ENCODE results near the gene STK11.
A peak's percentile ranks its signal among the peaks of the same experiment; 100 is the strongest.

Gene STK11, protein sequence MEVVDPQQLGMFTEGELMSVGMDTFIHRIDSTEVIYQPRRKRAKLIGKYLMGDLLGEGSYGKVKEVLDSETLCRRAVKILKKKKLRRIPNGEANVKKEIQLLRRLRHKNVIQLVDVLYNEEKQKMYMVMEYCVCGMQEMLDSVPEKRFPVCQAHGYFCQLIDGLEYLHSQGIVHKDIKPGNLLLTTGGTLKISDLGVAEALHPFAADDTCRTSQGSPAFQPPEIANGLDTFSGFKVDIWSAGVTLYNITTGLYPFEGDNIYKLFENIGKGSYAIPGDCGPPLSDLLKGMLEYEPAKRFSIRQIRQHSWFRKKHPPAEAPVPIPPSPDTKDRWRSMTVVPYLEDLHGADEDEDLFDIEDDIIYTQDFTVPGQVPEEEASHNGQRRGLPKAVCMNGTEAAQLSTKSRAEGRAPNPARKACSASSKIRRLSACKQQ

DNA sequence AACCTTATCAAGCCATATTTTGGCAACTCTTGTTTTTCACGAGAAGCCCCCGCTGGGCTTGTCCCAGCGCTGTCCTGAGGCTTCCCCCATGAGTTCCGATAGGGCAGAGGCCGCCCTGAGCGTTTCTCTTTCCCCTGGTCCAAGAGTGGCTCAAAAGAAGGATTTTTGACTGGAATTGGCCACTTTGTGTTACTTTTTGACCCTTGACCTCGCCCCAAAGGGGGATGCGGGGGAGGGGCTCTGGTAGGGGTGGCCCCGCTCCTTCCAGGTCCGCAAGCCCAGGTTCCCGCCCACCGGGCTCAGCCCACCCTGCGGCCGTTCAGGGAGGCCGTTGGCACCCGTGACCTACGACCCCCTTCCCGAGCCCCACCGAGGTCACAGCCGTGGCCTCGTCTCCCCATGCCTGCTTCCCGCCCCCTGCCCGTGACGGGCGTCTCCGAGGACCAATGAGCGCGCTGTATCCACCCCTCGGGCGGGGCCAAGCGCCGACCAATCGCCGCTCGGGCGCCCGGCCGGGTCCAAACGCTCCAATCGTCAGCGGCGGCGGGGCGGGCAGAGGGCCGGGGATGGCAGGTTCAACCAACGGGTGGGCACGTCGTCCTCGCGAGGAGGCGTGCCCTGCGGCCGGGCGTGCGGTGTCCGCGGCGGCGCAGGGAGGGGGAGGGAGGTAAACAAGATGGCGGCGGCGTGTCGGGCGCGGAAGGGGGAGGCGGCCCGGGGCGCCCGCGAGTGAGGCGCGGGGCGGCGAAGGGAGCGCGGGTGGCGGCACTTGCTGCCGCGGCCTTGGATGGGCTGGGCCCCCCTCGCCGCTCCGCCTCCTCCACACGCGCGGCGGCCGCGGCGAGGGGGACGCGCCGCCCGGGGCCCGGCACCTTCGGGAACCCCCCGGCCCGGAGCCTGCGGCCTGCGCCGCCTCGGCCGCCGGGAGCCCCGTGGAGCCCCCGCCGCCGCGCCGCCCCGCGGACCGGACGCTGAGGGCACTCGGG is at the start of gene STK11:
STK11 (plus strand) TSS at position 665 of the 986 bp plus-strand sequence. CDS start 1,136 bp downstream, outside the sequence.
- DNase-seq = peak; percentile 96 to 98

DNA sequence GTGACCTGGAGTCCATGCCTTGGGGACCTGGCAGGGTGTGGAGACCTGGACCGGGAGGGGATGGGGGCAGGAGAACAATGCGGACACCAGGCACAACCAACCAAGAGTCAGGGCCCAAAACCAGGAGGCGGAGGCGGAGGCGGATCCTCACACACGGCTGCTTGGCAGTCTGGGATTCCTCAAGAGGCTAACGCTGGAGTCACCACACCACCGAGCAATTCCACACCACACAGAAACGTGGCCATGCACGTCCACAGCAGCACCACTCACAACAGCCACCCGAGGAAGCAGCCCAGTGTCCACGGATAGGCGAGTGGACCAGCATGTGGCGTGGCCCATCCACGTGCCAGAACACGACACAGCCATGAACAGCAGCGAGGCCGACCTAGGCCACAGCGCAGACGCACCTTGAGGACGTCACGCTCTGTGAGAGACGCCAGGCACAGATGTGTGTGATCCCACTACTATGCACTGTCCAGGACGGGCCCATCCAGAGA is 49.2 kb upstream of the STK11 start:
- no peak for DNase-seq

DNA sequence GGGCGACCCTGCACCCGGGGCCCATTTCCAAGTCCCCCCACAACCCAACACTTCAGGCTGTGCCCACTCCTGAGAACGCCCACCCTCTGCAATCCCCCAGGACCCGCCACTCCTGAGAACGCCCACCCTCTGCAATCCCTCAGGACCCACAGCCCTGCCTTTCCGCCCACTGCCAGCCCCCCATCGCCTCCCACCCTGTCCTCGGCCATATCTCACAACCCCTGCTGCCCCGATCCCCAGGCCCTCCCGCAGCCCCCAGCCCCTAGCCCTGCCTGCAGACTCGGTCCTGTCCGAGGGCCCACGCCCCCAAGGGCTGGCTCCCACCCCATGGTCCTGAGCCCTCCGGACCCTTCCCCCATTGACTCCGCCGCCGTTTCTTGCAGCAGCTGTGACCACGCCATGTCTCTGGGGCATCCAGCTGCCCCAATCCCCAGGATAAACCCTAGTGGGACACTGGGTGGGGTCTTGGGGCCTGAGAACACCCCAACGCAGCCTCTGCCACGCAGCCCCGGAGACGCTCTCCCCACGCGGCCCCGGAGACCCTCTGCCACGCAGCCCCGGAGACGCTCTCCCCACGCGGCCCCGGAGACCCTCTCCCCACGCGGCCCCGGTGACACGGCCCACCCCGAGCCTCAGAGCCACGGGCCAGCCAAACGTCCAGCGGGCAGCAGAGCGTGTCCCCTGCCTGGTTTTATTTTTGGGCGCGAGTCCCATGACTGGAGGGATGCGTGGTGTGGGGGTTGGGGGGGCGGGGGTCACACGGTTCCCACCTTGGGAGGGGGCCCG is 48.6 kb upstream of the STK11 start:
- no peak for DNase-seq

DNA sequence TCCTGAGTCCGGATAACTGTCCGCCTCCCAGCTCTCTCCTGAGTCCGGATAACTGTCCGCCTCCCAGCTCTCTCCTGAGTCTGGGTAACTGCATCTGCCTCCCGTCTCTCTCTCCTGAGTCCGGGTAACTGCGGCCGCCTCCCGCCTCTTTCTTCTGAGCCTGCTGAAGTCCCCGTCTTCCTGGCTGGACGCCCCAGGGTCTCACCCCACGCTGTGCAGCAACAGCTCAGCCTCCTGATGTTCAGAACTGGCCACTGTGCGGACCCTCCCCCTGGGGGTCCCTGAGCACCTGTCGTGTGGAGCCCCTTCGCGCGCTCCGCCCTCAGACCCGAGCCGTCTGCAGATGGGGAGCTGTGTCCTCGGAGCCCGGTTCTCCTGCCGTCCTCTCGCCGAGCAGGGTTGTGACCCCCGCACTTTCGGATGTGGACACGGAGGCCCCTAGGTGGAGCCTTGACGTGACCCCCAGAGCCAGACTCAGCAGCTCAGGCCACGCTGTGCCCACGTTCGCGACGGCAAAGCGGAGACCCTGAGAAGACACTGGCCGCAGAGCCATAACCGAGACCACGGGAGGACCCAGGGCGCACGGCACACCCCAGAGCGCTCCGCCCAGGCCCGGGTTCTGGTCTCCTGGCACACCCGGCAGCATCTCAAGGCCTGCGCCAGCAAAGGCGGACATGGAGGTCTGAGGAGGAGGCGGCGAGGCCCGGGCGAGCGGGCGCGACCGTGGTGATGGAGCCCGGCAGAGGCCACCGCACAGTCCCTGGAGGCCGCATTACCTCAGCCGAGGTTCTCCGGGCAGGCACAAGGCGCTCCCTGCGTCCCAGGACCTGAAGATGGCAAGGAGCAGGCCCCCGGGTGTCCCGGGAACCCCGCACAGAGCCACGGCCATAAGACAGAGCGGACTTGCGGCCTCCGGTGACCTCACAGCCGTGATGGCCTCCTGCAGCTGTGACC is 47.4 kb upstream of the STK11 start:
- no peak for DNase-seq

DNA sequence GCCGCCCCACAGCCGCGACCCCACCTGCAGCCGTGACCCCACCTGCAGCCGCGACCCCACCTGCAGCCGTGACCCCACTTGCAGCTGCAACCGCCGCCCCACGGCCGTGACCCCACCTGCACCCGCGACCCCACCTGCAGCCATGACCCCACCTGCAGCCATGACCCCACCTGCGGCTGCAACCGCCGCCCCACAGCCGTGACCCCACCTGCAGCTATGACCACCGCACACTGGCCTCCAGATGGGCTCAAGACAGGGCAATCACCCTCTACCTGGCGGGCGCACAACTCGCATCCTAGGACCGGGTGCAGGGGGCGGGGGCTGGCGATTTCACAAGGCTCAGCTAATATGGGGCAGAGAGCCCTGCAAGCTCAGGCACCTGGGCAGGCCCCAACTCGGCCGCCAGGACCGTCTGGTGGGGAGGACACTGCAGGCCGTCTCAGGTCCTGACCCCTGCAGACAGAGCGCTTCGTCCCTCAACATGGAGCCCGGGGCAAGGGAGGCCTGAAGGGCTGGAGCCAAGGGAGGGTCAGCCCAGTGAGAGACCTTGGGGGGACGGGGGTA is 46.6 kb upstream of the STK11 start:
- DNase-seq = no peak

DNA sequence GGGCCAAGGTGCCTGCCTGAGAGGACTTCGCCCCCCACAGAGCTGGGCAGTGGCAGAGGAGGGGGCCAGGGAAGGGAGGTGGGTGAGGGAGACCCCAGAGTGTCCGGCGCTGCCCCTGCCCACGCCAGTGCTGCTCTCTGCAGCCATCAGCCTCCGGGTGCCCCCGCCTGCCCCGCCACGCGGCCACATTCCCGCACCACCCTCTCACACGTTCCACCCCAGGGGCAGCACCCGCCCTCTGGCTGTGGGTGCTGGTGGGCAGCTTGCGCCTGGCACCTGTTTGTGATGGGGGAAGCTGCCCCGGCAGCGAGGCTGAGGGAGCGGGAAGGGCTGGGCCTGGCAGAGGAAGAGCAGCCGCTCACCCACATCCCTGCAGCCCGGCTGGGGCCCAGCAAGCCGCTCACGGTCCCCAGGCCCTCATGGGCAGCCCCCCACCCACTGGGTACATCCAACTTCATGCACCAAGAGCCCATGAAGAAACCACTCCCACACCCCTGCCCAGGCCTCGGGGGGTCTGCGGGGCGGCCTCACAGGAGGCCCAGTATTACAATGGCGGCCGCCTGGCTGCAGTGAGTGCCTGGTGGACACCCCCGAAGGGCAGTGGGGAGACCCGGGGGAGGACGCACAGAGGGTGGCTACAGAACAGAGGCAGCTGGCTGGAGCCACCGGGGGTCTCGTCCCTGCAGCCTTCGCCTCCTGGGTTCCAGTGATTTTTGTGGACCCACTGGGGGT is 45.5 kb upstream of the STK11 start:
- no peak for DNase-seq

DNA sequence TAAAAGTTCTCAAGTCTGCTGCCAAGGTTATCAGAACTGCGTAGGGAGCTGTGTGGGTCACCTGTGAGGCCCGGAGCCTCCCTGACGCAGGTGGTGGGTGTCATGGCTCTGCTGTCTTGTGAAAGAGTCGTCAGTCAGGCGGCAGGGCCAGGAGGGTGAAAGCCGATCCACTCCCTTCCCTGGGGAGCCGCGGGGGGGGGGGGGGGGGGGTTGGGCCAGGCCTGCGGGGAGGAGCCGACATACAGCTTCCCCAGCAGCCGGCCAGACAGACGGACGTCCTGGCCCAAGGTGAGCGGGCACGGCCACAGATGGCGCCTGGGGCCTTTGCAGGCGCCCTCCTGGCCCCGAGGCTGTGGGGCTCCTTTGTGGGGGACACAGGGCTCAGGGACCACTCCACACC is 43.9 kb upstream of the STK11 start:
- no peak for DNase-seq

DNA sequence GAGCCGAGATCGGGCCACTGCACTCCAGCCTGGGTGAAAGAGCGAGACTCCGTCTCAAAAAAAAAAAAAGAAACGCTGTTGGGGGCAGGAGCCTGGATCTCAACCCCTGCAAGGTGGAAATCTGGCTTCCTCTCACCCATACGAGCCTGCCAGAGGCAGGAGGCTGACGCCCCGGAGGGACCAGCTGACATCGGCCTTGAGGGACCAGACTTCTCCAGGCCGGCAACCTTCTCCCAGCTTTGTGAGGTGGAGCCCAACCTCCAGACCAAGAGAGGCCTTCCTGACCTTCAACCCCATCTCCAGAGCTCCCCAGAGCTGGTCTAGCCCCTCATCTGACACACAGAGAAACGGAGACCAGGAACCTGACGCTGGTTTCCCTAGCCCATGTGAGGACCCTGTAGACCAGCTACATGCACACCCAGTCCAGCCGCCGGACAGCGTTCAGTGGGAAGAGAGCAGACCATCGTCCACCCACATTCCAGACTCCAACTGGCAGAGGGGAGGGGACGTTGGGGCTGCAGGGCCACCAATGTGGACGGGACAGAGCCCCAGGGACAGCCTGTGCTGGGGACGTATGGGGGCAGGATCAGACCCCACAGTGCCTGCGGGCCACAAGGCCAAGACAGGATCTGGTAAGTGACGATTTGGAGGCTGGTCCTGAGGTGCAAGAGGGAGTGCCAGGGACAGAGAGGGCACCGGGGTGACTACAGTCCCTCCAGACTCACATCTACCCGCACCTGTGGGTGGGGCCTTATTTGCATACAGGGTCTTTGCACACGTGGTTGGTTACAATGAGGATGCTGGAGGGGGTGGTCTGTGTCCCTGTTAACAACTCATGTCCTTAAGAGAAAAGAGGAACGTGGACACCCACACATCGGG is 42.9 kb upstream of the STK11 start:
- DNase-seq = no peak

DNA sequence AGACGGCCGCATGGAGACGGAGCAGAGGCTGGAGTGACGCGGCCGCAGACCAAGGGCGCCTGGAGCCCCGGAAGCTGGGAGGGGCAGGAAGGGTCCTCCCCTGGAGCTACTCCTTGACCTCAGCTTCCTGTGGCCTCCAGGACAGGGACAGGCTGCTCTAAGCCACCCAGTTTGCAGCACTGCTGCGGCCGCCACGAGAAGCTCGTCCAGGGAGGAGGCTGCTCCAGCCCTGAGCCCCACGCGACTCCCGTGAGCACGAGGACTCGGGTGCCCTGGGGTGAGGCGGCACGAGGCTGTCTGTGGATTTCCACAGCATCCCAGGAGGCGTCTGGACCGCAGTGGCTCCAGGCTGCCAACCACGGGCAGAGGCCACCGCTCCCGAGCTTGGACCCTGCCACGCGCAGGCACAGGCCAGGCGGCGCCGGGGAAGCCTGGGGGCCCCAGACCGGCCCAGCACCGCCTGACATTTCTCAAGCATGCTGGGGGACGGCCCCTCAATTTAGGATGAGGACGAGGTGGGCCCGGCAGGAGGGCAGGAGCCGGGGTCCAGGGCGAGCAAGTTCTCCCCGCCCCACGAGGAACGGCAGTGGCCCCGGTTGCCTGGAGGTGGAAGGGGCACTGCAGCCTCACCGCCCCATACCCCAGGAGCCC is 42.2 kb upstream of the STK11 start:
- no peak for DNase-seq

DNA sequence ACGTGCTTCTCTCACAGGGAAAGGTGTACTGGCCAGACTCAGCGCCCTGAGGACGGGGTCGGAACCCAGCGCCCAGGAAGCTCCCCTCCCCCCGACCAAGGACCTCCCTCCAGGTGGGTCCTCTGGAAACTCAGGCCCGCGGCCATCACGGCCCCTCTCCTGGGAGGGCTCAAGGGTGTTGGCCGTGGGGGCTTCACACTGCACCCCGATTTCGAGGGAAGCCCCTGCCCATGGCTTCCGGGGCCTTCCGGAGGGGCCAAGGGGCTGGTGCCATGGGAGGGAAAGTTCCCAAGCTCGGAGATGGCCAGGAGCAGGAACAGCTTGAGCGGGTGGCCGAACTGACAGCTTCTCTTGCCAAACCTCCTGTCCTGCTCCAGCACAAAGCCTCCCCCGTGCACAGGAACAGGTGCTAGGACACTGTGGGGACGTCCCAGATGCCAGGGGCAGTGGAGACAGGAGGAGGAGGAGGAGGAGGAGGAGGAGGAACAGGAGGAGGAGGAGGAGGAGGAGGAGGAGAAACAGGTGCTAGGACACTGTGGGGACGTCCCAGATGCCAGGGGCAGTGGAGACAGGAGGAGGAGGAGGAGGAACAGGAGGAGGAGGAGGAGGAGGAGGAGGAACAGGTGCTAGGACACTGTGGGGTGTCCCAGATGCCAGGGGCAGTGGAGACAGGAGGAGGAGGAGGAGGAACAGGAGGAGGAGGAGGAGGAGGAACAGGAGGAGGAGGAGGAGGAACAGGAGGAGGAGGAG is 41.5 kb upstream of the STK11 start:
- DNase-seq = no peak

DNA sequence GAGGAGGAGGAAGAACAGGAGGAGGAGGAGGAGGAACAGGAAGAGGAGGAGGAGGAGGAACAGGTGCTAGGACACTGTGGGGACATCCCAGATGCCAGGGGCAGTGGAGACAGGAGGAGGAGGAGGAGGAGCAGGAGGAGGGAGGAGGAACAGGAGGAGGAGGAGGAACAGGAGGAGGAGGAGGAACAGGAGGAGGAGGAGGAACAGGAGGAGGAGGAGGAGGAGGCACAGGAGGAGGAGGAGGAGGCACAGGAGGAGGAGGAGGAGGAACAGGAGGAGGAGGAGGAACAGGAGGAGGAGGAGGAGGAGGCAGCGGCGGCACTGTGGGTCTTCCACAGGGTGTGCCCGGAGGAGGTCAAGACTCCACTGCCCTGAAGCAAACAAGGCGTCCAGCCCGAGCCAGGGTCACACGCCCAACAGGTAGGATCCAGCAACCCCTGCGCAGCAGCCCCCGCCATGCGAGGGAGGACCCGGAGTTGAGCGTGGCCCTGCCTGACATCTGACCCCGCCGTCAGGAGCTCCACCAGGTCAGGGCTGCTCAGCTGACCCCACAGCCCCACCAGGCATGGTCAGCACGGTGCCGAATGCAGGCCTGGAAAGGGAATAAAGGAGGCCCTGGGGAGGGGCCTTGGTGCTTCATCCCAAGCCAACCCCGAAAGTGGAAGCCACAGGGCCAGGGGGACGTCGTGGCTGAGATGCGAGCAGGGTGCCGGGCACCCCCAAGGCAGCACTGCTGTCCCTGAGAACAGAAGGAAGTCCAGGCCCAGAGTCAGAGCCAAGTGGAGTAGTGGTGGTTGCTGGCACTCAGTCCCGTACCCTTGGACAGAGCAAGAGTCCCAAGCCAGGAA is 40.7 kb upstream of the STK11 start:
- DNase-seq = no peak

DNA sequence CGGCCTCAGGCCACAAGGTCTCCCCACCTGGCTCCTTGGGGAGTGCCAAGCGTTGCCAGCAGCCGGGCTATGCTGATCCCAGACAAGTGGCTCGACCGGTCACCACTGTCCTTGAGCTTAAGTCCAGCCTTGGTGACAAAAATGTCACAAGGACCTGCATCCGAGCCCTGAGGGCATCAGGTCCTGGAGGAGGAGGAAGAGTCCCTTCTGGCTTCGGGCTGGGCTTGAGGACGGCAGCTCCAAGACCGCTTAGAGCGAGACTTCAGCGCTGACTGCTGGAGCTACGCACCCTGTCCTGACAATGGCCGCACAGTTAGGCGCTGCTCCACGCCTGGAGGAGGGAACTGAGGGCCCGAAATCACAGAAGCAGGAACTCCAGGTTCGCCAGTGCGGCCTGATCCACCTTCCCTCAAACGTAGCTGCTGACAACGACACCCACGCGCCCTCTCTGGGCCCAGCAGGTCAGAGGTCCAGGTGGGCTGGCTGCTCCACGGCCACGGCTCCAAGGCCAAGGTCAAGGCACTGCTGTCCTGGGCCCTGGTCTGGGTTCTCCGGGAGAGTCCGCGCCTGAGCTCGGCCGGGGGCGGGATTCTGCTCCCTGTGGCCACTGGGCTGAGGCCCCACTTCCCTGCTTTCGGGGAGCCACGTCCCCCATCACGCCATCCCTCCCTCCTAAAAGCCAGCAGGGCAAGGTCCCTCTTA is 38.6 kb upstream of the STK11 start:
- DNase-seq = no peak

DNA sequence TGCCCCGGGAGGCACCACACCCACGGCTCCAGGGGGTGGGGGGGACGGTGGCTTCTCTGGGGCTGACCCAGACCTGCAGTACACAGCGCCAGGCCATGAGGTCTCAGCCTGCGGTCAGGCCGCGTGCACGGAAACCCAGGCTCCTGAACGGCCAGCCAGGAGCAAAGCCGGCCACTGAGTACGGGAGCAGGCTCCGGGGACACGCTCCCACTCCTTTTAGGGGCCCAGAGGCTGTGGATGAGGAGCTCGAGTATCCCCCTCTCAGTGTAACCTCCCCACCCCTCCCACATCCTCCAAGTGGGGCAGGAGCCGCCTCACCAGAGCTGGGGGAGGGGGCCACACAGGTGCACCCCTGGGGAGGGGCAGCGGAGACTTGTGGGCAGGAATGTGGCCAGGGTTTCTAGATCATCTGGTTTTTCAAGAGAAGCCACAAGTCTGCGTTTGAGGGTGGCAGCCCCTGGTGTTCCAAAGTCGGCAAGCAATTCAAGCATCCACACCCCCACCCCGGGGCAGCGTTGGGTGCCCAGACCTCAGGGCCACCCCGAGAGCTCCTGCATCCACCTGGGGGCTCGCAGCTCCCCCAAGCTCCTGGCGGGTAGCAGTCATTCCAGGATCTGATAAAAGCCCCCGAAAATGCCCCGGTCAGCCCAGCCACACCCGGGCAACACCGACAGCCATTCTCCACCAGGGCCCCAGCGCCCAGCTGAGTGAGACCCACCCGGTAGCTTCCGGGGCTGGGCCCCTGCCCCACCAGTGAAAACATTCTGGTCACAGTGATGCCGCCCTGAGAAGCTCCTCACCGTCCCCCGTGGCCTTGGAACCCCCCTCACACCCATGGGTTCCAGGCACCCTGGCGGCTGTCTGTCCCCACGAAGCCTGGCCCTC is 37.6 kb upstream of the STK11 start:
- DNase-seq = no peak

DNA sequence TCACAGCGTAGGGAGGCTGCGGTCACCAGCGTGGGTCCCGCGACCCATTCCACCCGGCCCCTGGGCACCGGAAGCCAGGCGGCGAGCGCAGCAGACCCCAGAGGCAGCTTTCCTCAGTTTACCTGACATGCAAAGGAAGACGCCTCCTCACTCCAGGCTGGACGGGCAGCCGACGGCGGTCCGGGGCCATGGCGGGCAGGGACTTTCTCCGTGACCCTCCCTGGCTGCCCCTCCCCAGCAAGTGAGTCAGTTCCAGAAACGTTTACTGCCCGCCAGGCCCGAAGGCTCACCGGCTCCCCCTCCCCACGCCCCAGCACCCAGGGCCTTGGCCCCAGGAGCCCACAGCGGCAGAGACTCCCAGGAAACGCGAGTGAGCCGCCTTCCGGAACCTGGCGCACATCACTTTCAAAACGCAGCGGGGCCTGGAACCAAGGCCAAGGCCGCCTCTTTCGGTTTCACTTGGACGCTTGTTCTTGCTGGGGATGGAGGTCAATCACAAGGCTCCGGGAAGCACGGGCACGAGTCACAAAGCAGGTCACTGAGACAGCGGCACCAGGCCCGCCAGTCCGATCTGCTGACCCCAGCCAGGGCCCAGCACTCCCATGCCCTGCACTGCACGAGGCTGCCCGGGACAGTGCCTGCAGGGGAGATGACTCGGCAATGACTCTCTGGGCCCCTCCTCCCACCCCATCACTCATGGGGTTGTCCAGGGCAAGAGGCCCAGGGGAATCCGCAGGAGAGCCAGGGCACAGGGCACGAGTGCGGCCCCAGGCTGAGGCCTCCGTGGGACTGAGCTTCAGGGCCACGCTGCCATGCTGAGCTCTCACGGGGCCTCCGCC is 36.8 kb upstream of the STK11 start:
- no peak for DNase-seq
